Naive B cell (primary cell): ENCODE data around the gene TTC9C. TPM values are rescaled to one million over a fixed set of nuclear protein-coding genes. Genes with fewer than 3 reads are reported as not detected.
"Not testable (repeated sequence)": the region's sequence is repeated elsewhere in the genome, so short reads cannot be mapped to it uniquely, and the experiment has no call there.

Experiments
- ATAC-seq, 2 donors: fragments of 150-1000 bp; cut with Tn5 transposase; 2 replicates each; pipeline ENCODE4 v1.10.0; 2021; ENCODE audit warnings: low read depth in 2 of 2, mild to moderate bottlenecking in 2 of 2, moderate library complexity in 2 of 2
- DNase-seq: peaks from one replicate; pipeline ENCODE4 v3.0.0; 2022
- H3K27ac Mint-ChIP-seq, 6 donors: one replicate each; pipeline ENCODE4 v1.8.0; 2020 to 2022; ENCODE audit warnings: mild to moderate bottlenecking in 6 of 6, mixed read lengths in 6 of 6, moderate library complexity in 5 of 6, inconsistent platforms in 2 of 6
- H3K27me3 Mint-ChIP-seq, 3 donors: one replicate each; pipeline ENCODE4 v1.8.0; 2021 to 2022; ENCODE audit warnings: mixed read lengths in 3 of 3, mild to moderate bottlenecking in 1 of 3
- H3K36me3 Mint-ChIP-seq, 2 donors: one replicate each; pipeline ENCODE4 v1.8.0; 2020 to 2022; ENCODE audit warnings: mixed read lengths in 2 of 2, inconsistent platforms in 1 of 2, mild to moderate bottlenecking in 1 of 2
- H3K4me1 Mint-ChIP-seq, 3 donors: one replicate each; pipeline ENCODE4 v1.8.0; 2020 to 2022; ENCODE audit warnings: mixed read lengths in 3 of 3, inconsistent platforms in 1 of 3, mild to moderate bottlenecking in 1 of 3, moderate library complexity in 1 of 3
- H3K4me3 Mint-ChIP-seq, 8 donors: one replicate each; pipeline ENCODE4 v1.8.0; 2020 to 2022; ENCODE audit warnings: mild to moderate bottlenecking in 8 of 8, mixed read lengths in 8 of 8, moderate library complexity in 8 of 8, inconsistent platforms in 2 of 8
- H3K9me3 Mint-ChIP-seq, 7 donors: one replicate each; pipeline ENCODE4 v1.8.0; 2020 to 2022; ENCODE audit warnings: mixed read lengths in 7 of 7, mild to moderate bottlenecking in 5 of 7, inconsistent platforms in 2 of 7, moderate library complexity in 1 of 7
- polyA plus RNA-seq, 6 donors: library from polyadenylated mRNA; unstranded; fragments of 300-500 nt; fragmentation: Illumina TruSeq; gene quantifications; one replicate each; pipeline ENCODE4 v1.2.3, GENCODE V29; 2021; ENCODE audit warnings: low read depth in 6 of 6

TTC9C gene
- polyA plus RNA-seq, 6 donors from 2014 or later = 12.1 to 45.9 (median 21.6) TPM

DNA sequence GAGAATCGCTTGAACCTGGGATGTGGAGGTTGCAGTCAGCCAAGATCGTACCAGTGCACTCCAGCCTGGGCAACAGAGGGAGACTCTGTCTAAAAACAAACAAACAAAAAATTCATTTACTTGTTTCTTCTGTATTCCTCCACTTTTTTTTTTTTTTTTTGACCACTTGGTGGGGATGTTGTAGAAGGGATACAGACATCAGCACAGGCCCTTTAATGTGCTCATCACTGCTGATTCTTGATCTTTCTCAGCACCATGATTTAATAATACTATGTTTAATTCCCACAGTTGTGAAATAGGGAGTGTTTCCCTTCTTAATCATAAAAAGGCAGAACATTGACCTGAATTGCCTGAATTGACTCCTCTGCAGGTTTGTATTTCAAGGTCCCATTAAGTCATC lies 4.5 kb downstream of the TTC9C start:
- no peaks in the 10 kb centered on the region for H3K9me3 Mint-ChIP-seq
- no peak for ATAC-seq
- peak overlapping the region in 1 of 8 donors; percentile 54 for H3K4me3 Mint-ChIP-seq
- peaks cover 4 to 34% (median 20%) of the 10 kb centered on the region in 3 donors for H3K4me1 Mint-ChIP-seq
- peaks cover 0 to 5% of the 10 kb centered on the region in 2 donors for H3K36me3 Mint-ChIP-seq
- peak overlapping the region in 2 of 6 donors; percentile 16 to 69 for H3K27ac Mint-ChIP-seq
- no peaks in the 10 kb centered on the region for H3K27me3 Mint-ChIP-seq
- no peak for DNase-seq

DNA sequence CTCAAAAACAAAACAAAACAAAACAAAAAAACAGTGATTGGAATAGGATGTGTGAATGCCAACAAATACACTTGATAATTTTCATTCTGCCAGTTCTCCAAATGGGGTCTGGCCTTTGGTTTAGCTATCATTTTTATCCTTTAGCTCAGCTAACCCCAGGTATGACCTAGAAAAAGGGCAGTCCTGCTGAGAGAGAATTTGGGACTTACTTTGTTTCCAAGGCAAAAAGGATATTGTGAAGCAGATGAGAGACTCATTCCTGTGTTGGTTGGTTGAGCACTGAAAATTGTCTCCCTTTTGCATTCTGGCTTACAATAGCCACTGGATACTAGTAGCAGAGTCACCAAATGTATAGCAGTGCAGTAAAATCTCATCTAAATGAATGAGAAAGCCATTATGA lies 8.9 kb downstream of the TTC9C start:
- ATAC-seq (no peak), DNase-seq (no peak)
- no peaks in the 10 kb centered on the region for H3K9me3 Mint-ChIP-seq
- H3K27me3 Mint-ChIP-seq = no peaks in the 10 kb centered on the region
- no peak overlapping the region for H3K4me3 Mint-ChIP-seq
- H3K36me3 Mint-ChIP-seq = peaks cover 0 to 5% of the 10 kb centered on the region in 2 donors
- H3K27ac Mint-ChIP-seq = no peak overlapping the region
- peaks cover 0 to 15% (median 4%) of the 10 kb centered on the region in 3 donors for H3K4me1 Mint-ChIP-seq

DNA sequence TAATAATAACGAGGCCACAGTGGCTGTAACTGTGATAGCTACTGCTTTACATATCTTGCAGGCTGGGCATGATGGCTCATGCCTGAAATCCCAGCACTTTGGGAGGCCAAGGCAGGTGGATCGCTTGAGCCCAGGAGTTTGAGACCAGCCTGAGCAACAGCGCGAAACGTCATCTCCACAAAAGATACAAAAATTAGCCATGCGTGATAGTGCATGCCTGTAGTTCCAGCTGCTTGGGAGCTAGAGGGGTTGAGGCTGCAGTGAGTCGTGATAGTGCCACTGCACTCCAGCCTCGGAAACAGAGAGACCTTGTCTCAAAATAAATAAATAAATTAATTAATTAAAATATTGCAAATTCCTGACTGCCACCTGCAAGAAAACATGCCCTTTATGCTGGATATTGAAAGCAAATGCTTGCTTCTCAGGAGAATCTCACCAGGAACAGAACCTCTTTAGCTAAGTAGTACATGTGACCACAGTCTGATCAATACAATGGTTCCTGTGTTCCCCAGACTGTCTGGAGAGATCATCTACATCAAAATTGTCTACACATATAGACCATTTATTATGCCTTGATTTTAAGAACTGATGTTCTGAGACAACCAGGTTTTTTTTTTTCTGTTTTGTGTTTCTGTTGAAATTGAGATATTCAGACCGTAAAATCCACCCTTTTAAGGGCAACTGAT lies 19.3 kb downstream of the TTC9C start:
- DNase-seq (no peak), ATAC-seq (no peak)
- no peaks in the 10 kb centered on the region for H3K36me3 Mint-ChIP-seq
- no peaks in the 10 kb centered on the region for H3K9me3 Mint-ChIP-seq
- peaks cover 6 to 15% (median 14%) of the 10 kb centered on the region in 3 donors for H3K4me1 Mint-ChIP-seq
- no peaks in the 10 kb centered on the region for H3K27me3 Mint-ChIP-seq
- no peak overlapping the region for H3K4me3 Mint-ChIP-seq
- no peak overlapping the region for H3K27ac Mint-ChIP-seq

DNA sequence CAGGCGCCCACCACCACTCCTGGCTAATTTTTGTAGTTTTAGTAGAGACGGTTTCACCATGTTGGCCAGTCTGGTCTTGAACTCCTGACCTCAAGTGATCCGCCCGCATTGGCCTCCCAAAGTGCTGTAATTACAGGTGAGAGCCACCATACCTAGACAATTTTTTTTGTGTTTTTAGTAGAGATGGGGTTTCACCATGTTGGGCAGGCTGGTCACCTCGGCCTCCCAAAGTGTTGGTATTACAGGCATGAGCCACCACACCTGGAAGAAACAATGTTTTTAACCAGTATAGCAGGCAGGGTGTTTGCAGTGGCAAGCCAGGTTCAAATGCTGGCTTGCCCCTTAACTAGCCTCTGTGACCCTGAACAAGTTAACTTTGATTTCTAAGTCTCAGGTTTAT lies 21.6 kb downstream of the TTC9C start:
- peak overlapping the region in 2 of 6 donors; percentile 31 to 63 for H3K27ac Mint-ChIP-seq

GRCh38 chr11:62752177-62752785 lies 24.0 kb downstream of the TTC9C start:
- H3K36me3 Mint-ChIP-seq = no peaks in the 10 kb centered on the region
- H3K27ac Mint-ChIP-seq = peak overlapping the region in 2 of 6 donors; percentile 49 to 88
- H3K4me1 Mint-ChIP-seq = peaks cover 14 to 29% (median 26%) of the 10 kb centered on the region in 3 donors
- no peaks in the 10 kb centered on the region for H3K9me3 Mint-ChIP-seq
- no peak for DNase-seq
- H3K4me3 Mint-ChIP-seq = peak overlapping the region in 6 of 8 donors; percentile 10 to 100 (median 82)
- no peak for ATAC-seq
- no peaks in the 10 kb centered on the region for H3K27me3 Mint-ChIP-seq

More for the DNA sequence above, 21.6 kb downstream of the TTC9C start:
- not testable (repeated sequence) for DNase-seq, H3K9me3 Mint-ChIP-seq, ATAC-seq, H3K27me3 Mint-ChIP-seq, H3K36me3 Mint-ChIP-seq, H3K4me3 Mint-ChIP-seq
- peaks cover 14 to 29% (median 26%) of the 10 kb centered on the region in 3 donors for H3K4me1 Mint-ChIP-seq

GRCh38 chr11:62752994-62753735 lies 24.9 kb downstream of the TTC9C start:
- Mint-ChIP-seq H3K9me3 (no peaks in the 10 kb centered on the region), H3K4me3 (peak overlapping the region; percentile 87 to 100 (median 99)), H3K27me3 (no peaks in the 10 kb centered on the region), H3K4me1 (peaks cover 14 to 29% (median 26%) of the 10 kb centered on the region in 3 donors), H3K27ac (peak overlapping the region in 4 of 6 donors; percentile 84 to 99 (median 98)), H3K36me3 (no peaks in the 10 kb centered on the region)
- ATAC-seq (no peak), DNase-seq (no peak)

DNA sequence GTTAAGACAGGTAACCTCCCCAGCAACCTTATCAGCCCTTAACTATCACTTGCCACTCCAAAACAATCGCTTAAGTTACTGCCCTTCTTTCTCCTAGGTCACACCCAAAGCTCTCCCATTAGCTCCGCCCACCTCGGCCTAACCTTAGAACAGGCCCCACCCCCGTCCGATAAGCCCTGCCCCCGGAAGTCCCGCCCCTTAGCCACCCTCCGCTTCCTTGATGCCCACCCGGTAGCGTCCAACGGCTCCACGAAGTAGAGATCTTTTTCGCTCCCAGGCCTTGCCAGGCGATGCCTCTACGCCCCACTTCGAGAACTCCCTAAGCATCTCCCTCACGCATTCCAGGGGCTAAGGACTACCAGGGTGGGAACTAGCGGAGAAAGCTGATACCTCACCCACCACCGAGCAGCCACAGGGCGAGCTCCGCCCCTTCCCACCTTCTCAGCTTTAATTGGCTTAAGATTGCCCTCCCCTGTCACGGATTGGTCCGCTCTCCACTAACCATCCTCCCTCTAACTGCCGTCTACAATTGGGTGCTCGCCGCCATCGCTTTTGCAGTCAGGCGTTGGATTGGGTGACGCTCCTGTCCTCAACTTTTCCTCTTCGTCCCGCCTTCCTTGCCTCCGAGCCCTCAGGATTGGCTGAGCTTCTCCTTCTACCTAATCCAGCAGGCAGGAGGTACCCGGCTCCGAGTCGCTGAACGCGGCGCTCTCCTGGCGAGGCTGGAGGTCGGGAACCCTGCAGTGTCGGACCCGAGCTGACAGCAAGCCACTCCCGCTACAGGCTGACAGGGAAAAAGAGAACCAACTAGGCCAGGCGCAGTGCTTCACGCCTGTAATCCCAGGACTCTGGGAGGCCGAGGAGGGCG lies 25.7 kb downstream of the TTC9C start, which contains the start of gene ZBTB3:
Gene ZBTB3 (minus strand): TSS at position 425 of the 868 bp plus-strand sequence. CDS start 496 bp downstream, outside the sequence.
- DNase-seq = peak; percentile 98
- peak within 1 kb of the TSS; percentile 76 to 99 (median 98) for H3K27ac Mint-ChIP-seq
- H3K9me3 Mint-ChIP-seq = no peaks in the 10 kb centered on the region
- ATAC-seq = peak; percentile 92 to 95
- no peaks in the 10 kb centered on the region for H3K36me3 Mint-ChIP-seq
- H3K4me3 Mint-ChIP-seq = peak within 1 kb of the TSS; percentile 87 to 100 (median 99)
- no peaks in the 10 kb centered on the region for H3K27me3 Mint-ChIP-seq
- H3K4me1 Mint-ChIP-seq = peaks cover 10 to 26% (median 21%) of the 10 kb centered on the region in 3 donors

GRCh38 chr11:62755086-62755615 lies 26.9 kb downstream of the TTC9C start:
- Mint-ChIP-seq H3K4me1 (peaks cover 7 to 21% (median 19%) of the 10 kb centered on the region in 3 donors), H3K4me3 (peak overlapping the region; percentile 9 to 100 (median 93)), H3K27ac (peak overlapping the region in 3 of 6 donors; percentile 11 to 72 (median 31)), H3K9me3 (no peaks in the 10 kb centered on the region), H3K27me3 (no peaks in the 10 kb centered on the region), H3K36me3 (no peaks in the 10 kb centered on the region)
- ATAC-seq (no peak), DNase-seq (no peak)

DNA sequence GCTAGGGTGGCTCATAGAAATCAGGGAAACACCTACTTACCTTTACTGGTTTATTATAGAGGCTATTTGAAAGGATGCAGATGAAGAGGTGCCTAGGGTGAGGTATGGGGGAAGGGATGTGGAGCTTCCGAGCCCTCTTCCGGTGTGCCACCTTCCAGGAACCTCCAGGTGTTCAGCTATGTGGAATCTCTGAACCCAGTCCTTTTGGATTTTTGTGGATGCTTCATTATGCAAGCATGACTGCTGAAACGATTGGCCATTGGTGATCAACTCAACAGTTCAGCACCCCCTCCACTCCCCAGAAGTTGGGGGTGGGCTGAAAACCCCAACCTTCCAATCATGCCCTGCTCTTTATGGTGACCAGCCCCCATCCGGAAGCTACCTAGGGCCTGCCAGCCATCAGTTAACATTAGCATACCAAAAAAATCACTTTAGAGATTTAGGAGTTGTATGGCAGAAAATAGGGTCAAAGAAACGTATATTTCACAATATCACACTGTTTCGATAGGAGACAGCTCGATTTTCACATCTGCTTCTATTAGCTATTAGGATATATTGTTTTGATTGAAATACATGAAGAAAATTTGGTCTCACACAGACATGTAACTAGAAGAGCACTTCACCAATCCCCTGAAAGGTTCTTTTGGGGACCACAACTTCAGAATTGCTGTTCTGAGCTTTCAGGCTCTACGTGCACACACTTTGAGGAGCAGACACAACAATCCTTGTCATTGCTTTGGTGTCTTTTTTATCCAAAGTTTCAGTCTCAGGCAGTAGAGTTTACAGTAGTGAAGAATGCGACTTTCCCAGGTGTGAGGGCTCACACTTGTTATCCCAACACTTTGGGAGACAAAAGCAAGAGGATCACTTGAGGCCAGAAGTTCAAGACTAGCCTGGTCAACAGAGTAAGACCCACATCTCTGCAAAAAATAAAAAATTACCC lies 29.8 kb downstream of the TTC9C start:
- H3K4me1 Mint-ChIP-seq = peaks cover 20 to 33% (median 29%) of the 10 kb centered on the region in 3 donors
- H3K27ac Mint-ChIP-seq = no peak overlapping the region
- no peaks in the 10 kb centered on the region for H3K27me3 Mint-ChIP-seq
- peaks cover 0 to 3% of the 10 kb centered on the region in 2 donors for H3K36me3 Mint-ChIP-seq
- no peaks in the 10 kb centered on the region for H3K9me3 Mint-ChIP-seq
- DNase-seq = no peak
- peak overlapping the region in 2 of 8 donors; percentile 1 to 48 for H3K4me3 Mint-ChIP-seq
- ATAC-seq = no peak

- Mint-ChIP-seq H3K27ac (peak overlapping the region in 3 of 6 donors; percentile 91 to 98 (median 96)), H3K4me1 (peaks cover 16 to 37% (median 22%) of the 10 kb centered on the region in 3 donors), H3K4me3 (peak overlapping the region; percentile 93 to 99 (median 98))
- not testable (repeated sequence) for H3K9me3 Mint-ChIP-seq, H3K36me3 Mint-ChIP-seq, DNase-seq, ATAC-seq, H3K27me3 Mint-ChIP-seq
Measured at GRCh38 chr11:62760867-62761227, 32.6 kb downstream of the TTC9C start.

DNA sequence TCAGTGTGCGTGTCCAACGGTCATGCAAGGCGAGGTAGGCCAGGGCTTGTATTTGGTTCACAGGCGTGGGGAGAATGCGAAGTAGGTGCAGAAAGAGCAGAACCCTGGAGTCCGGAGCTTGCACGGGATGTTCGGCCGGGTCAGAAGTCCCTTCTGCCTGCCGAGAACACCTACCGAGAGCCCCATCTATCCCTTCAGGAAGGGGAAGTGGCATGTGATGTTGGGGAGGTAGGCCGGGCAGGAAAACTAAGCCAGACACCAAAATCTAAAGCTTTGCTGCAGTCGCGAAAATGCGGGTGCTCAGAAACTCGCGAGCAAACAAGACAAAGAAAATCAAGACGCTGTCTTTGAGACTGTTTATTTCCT lies 42.5 kb downstream of the TTC9C start:
- peaks cover 26 to 39% (median 34%) of the 10 kb centered on the region in 3 donors for H3K4me1 Mint-ChIP-seq
- H3K36me3 Mint-ChIP-seq = peaks cover 0 to 9% of the 10 kb centered on the region in 2 donors
- H3K9me3 Mint-ChIP-seq = no peaks in the 10 kb centered on the region
- peak; percentile 1 to 2 for ATAC-seq
- DNase-seq = no peak
- H3K4me3 Mint-ChIP-seq = peak overlapping the region; percentile 88 to 99 (median 95)
- H3K27ac Mint-ChIP-seq = peak overlapping the region; percentile 89 to 99 (median 96)
- H3K27me3 Mint-ChIP-seq = no peaks in the 10 kb centered on the region
